NAMALWA (cell line): ENCODE results near the gene FBXW9.
"Not testable (repeated sequence)": the region's sequence is repeated elsewhere in the genome, so short reads cannot be mapped to it uniquely, and the experiment has no call there.

Experiments used
- DNase-seq: peaks from one replicate; pipeline ENCODE4 v3.0.0-alpha.2; 2015; ENCODE audit warnings: low spot score

FBXW9 gene

GRCh38 chr19:12696366-12697335 lies at the start of gene FBXW9:
FBXW9 (minus strand) TSS chr19:12696631; CDS start chr19:12696581, 50 bp downstream.
- peak; percentile 98 for DNase-seq

DNA sequence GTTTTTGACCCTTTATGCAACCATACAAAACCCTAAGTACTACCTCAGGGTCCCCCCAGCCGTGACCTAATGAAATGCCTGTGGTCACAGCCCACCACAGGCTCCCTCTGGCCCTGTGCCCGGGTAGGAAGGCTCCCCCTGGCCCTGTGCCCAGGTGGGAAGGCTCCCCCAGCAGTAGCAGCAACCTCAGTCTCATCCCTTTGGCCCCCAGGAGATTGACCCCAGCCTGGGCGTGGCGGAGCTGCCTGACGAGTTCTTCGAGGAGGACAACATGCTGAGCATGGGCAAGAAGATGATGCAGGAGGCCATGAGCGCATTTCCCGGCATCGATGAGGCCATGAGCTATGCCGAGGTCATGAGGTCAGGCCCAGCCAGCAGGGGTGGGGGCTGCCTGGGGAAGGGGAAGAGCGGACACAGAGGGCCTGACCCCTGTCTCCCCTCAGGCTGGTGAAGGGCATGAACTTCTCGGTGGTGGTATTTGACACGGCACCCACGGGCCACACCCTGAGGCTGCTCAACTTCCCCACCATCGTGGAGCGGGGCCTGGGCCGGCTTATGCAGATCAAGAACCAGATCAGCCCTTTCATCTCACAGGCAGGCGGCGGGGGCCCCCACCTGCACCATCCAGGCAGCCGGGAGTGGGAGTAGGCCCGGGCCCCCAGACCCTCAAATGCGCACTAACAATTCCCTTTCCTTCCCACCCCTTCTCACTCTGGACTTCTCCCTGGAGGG lies 48.9 kb upstream of the FBXW9 start:
- DNase-seq = no peak

- no peak for DNase-seq
Observed at GRCh38 chr19:12737835-12738351, 41.5 kb upstream of the FBXW9 start.

GRCh38 chr19:12736995-12737834 lies 40.8 kb upstream of the FBXW9 start, which contains the start of gene GET3:
GET3 (plus strand) TSS chr19:12737497; CDS start chr19:12737506, 9 bp downstream.
- peak; percentile 96 for DNase-seq

- DNase-seq = peak; percentile 87
Observed at GRCh38 chr19:12733369-12734214, 37.2 kb upstream of the FBXW9 start.

- no peak for DNase-seq
Observed at GRCh38 chr19:12731337-12731736, 34.9 kb upstream of the FBXW9 start.

GRCh38 chr19:12730064-12730463 lies 33.6 kb upstream of the FBXW9 start:
- DNase-seq = no peak

GRCh38 chr19:12727745-12728433 lies 31.5 kb upstream of the FBXW9 start:
- DNase-seq = no peak

DNA sequence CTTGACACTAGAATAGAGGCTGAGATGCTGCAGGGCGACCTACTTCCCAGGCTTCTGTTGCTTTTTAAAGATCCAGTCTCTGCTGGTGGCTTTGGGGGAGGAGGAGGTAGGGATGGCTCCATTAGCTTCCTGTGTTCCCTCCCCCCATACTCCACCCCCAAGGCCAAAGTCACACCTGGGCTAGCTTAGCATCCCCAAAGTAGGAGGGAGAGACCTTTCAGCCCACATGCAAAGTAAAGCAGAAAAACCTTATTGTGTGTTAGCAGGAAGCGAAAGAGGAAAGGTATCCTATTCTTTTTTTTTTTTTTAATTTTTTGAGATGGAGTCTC lies 30.5 kb upstream of the FBXW9 start:
- DNase-seq = no peak

DNA sequence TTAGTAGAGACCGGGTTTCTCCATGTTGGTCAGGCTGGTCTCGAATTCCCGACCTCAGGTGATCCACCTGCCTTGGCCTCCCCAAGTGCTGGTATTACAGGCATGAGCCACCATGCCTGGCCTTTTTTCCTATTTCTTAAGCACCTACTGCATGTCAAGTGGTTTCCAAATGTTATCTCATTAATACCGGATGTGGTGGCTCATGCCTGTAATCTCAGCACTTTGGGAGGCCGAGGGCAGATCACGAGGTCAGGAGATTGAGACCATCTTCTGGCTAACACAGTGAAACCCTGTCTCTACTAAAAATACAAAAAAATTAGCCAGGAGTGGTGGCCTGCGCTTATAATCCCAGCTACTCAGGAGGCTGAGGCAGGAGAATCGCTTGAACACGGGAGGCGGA lies 29.2 kb upstream of the FBXW9 start:
- DNase-seq = not testable (repeated sequence)

DNA sequence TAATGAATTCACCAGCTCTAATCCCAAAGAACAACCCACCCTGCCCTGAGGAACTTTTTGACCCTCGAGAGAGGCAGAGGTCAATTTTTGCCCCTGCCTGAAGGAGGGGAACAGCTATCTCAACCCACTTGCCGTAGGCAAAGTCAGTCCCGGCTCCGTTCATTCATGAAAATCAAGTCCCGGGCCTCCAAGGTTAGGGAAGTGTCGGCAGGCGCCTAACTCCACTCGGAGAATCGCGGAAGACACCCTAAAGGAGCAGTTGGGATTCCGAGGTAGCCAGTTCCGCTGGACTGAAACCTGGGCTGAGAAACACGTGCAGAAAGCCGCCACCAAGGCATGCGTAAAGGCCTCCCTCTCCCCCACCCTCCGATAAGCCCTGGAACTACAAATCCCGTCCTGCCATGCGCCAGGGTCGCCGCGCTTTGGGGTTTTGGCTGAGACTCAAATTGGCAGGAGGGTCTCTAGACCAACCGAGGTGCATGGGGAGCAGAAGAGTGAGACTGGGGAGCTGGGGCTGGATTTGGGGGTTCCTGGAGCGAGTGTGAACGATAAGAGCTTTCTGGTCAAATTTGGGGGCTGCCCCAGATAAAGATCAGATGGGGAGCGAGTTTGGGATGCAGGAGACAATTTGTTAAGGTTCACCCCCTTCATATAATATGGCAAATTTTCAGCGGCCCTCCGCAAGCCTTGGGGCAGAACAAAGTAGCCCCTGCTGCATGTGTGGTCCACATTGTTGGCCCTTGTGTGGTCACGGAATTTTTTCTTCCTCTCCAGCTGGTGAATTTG lies 27.4 kb upstream of the FBXW9 start, which contains the start of gene TNPO2:
TNPO2 (minus strand) TSS at position 292 of the 786 bp plus-strand sequence. CDS start 2,955 bp downstream, outside the sequence.
- DNase-seq = peak; percentile 91

GRCh38 chr19:12723381-12723640 lies 26.9 kb upstream of the FBXW9 start:
- DNase-seq = no peak

GRCh38 chr19:12722566-12723380 lies 26.3 kb upstream of the FBXW9 start:
- DNase-seq = peak; percentile 98

GRCh38 chr19:12721656-12722565 lies 25.5 kb upstream of the FBXW9 start:
- DNase-seq = peak; percentile 63

DNA sequence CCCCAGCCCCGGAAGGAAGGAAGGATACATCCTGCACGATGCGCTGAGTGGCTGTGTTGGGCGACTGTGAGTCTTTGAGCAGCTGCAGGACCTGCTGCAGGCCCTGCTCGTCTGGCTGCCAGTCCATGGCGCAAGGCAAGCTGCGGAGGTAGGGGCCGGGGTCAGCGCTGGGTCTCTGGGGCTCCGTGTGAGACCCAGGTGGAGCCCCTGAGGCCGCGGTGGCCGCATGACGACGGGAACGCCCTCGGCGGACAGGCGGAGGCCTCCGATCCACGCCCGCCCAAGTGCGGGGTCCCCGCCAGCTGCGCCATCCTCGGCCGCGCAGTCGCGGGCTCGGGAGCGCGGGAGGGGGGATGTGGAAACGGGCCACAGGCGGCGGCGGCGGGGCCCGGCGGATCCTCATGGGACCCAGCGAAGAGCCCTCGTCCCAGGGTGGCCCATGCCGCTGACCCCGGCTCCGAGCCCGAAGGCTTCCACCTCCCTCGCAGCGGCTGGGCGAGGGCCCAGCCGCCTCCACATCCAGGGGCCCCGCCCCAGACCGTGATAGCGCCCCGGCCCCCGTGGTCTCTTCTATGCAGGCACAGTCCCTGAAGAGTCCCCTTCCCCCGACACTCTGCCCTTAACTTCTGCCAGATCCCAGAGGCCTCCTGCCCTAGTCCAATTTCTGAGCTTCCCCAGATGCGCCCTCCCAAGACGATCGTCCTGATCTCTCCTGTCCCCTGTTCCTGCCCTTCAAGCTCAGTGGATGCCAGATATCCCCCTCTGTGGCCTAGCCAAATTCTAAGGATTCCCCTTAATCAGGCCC lies 24.6 kb upstream of the FBXW9 start:
- DNase-seq = no peak

- DNase-seq = no peak
Observed at GRCh38 chr19:12720296-12720695, 23.9 kb upstream of the FBXW9 start.

- DNase-seq = no peak
Observed at GRCh38 chr19:12715929-12716328, 19.5 kb upstream of the FBXW9 start.
